HCT116 (cell line): ENCODE results near the gene CLEC16A. TPM values are rescaled to one million over a fixed set of nuclear protein-coding genes. Genes with fewer than 3 reads are reported as not detected.

Source experiments
- ATAC-seq: fragments of 200-7000 bp; cut with Tn5 transposase; 2 replicates; pipeline ENCODE4 v1.9.1; 2020; ENCODE audit warnings: mild to moderate bottlenecking, moderate library complexity
- BruUV-seq: library from RNA; stranded (reverse); fragments of 400-500 nt; replicated peaks from 2 replicates; lab custom pipeline; 2021; lab: Mats Ljungman, UMichigan
- CTCF ChIA-PET: fragments of 300-600 bp; sonication (Branson Sonifier 250); formaldehyde crosslinking; loops from one replicate; lab custom pipeline; 2021; ENCODE audit warnings: antibody characterized with exemption; lab: Charles Lee
- POLR2A ChIA-PET: fragments of 300-600, 350-600 bp; sonication (Branson Sonifier 250); formaldehyde crosslinking; loops from one replicate; lab custom pipeline; 2021; ENCODE audit warnings: antibody characterized with exemption; lab: Charles Lee
- RAD21 ChIA-PET, 2 experiments: fragments of 300-600 bp; sonication (Branson Sonifier 250); formaldehyde crosslinking; loops; one replicate each; lab custom pipeline; 2023; ENCODE audit warnings: low total read pairs in 2 of 2; ENCODE audit not compliant: uncharacterized antibody in 2 of 2, unreplicated experiment in 2 of 2, low non-redundant PET in 1 of 2; lab: Charles Lee
- DNase-seq: peaks from one replicate; pipeline ENCODE4 v3.0.0-alpha.2; 2010; ENCODE audit warnings: low read depth, low spot score
- H2AFZ ChIP-seq: fragments of 200-600 bp; shearing (Covaris generic), sonication (generic); 2 replicates; pipeline ENCODE4 v1.6.1; 2017; ENCODE audit warnings: low read depth, mixed run types, mixed read lengths, antibody characterized with exemption, low read length; ENCODE audit not compliant: poor library complexity, severe bottlenecking
- H3K27ac ChIP-seq: 2 replicates; pipeline ENCODE4 v1.5.1; 2012; ENCODE audit warnings: low read depth, low read length
- H3K27me3 ChIP-seq: fragments of 200-600 bp; sonication (generic); 2 replicates; pipeline ENCODE4 v1.6.1; 2016; ENCODE audit warnings: mixed run types, low read length, mixed read lengths; ENCODE audit not compliant: insufficient read depth
- H3K36me3 ChIP-seq, 2 experiments: fragments of 200-500 bp in 1 of 2; fragments of 200-600 bp in 1 of 2; sonication (Bioruptor generic) in 1 of 2; sonication (generic) in 1 of 2; 2 replicates each; pipeline versions ENCODE4 v1.5.1 to v1.6.1; 2014 to 2016; ENCODE audit warnings: low read length in 2 of 2, inconsistent platforms in 1 of 2, mixed read lengths in 1 of 2, mixed run types in 1 of 2; ENCODE audit not compliant: insufficient read depth in 2 of 2, control insufficient read depth in 1 of 2
- H3K4me1 ChIP-seq, 2 experiments: fragments of 200-600 bp in 1 of 2; sonication (generic) in 1 of 2; 2 replicates each; pipeline versions ENCODE4 v1.5.1 to v1.6.1; 2012 to 2017; ENCODE audit warnings: low read length in 2 of 2, inconsistent platforms in 1 of 2, mild to moderate bottlenecking in 1 of 2, mixed read lengths in 1 of 2, mixed run types in 1 of 2, moderate library complexity in 1 of 2; ENCODE audit not compliant: insufficient read depth in 2 of 2, control insufficient read depth in 1 of 2
- H3K4me2 ChIP-seq: fragments of 200-600 bp; sonication (generic); 2 replicates; pipeline ENCODE4 v1.6.1; 2017; ENCODE audit warnings: mixed run types, low read length, mixed read lengths
- H3K4me3 ChIP-seq, 2 experiments: fragments of 200-600 bp in 1 of 2; sonication (generic) in 1 of 2; replicated peaks in 1 of 2; 2 replicates each; pipeline ENCODE4 v1.5.1; 2011 to 2016; ENCODE audit warnings: low read length in 2 of 2, control low read depth in 1 of 2, low read depth in 1 of 2, mild to moderate bottlenecking in 1 of 2, mixed read lengths in 1 of 2, mixed run types in 1 of 2
- H3K79me2 ChIP-seq: fragments of 200-600 bp; sonication (generic); 2 replicates; pipeline ENCODE4 v1.6.1; 2017; ENCODE audit warnings: mild to moderate bottlenecking, mixed run types, low read length, moderate library complexity, mixed read lengths; ENCODE audit not compliant: insufficient read depth
- H3K9ac ChIP-seq: fragments of 200-600 bp; sonication (generic); 2 replicates; pipeline ENCODE4 v1.6.1; 2016; ENCODE audit warnings: low read length, mixed read lengths
- H3K9me2 ChIP-seq: fragments of 200-600 bp; sonication (generic), shearing (Covaris generic); 2 replicates; pipeline ENCODE4 v1.6.1; 2017; ENCODE audit warnings: mixed run types, mild to moderate bottlenecking, moderate library complexity; ENCODE audit not compliant: insufficient read depth
- H3K9me3 ChIP-seq, 2 experiments: fragments of 200-500 bp in 1 of 2; fragments of 200-600 bp in 1 of 2; sonication (Bioruptor generic) in 1 of 2; sonication (generic) in 1 of 2; 2 replicates each; pipeline ENCODE4 v1.6.1; 2014 to 2017; ENCODE audit warnings: low read length in 2 of 2, mixed read lengths in 2 of 2, inconsistent platforms in 1 of 2, low read depth in 1 of 2, mild to moderate bottlenecking in 1 of 2, mixed run types in 1 of 2, moderate library complexity in 1 of 2; ENCODE audit not compliant: control insufficient read depth in 1 of 2, insufficient read depth in 1 of 2
- H4K20me1 ChIP-seq: fragments of 200-600 bp; sonication (generic), shearing (Covaris generic); 2 replicates; pipeline ENCODE4 v1.6.1; 2017; ENCODE audit warnings: mixed run types, mild to moderate bottlenecking, moderate library complexity; ENCODE audit not compliant: insufficient read depth
- CBX3 ChIP-seq: IDR thresholded peaks from 2 replicates; pipeline ENCODE4 v1.6.1; 2012; ENCODE audit warnings: low read depth
- CTCF ChIP-seq, 3 experiments: fragments of 200-600 bp in 1 of 3; sonication (generic) in 1 of 3; IDR thresholded peaks in 2 of 3; conservative IDR thresholded peaks in 1 of 3; 2 replicates each; pipeline ENCODE4 v1.5.1; 2012 to 2017; ENCODE audit warnings: low read depth in 2 of 3, low read length in 2 of 3, antibody characterized with exemption in 1 of 3, borderline replicate concordance in 1 of 3, control low read depth in 1 of 3, mild to moderate bottlenecking in 1 of 3, mixed read lengths in 1 of 3, mixed run types in 1 of 3, moderate library complexity in 1 of 3; ENCODE audit not compliant: insufficient read depth in 1 of 3
- EZH2 ChIP-seq: fragments of 200-600 bp; sonication (generic); IDR thresholded peaks from 2 replicates; pipeline ENCODE4 v1.6.1; 2017; ENCODE audit warnings: antibody characterized with exemption, mixed run types
- EZH2phosphoT487 ChIP-seq: fragments of 200-600 bp; IDR thresholded peaks from 2 replicates; pipeline ENCODE4 v1.6.1; 2018; ENCODE audit warnings: antibody characterized with exemption, borderline replicate concordance
- MAX ChIP-seq: IDR thresholded peaks from 2 replicates; pipeline ENCODE4 v1.6.1; 2012
- POLR2A ChIP-seq: IDR thresholded peaks from 2 replicates; pipeline ENCODE4 v1.7.0; 2011; ENCODE audit warnings: borderline replicate concordance; ENCODE audit not compliant: insufficient read depth, insufficient read length; ENCODE audit errors: extremely low read depth
- RAD21 ChIP-seq: IDR thresholded peaks from 2 replicates; pipeline ENCODE4 v1.6.1; 2012; ENCODE audit warnings: low read depth, mild to moderate bottlenecking
- REST ChIP-seq: IDR thresholded peaks from 2 replicates; pipeline ENCODE4 v1.6.1; 2012; ENCODE audit warnings: low read depth
- SIN3A ChIP-seq: IDR thresholded peaks from 2 replicates; pipeline ENCODE4 v1.6.1; 2012; ENCODE audit warnings: low read depth
- ZFX ChIP-seq: fragments of 450-650 bp; IDR thresholded peaks from 2 replicates; pipeline ENCODE4 v1.6.1; 2017
- intact Hi-C: fragments of 100-400 bp; cut with micrococcal nuclease; formaldehyde crosslinking; loops from 2 replicates; pipeline ENCODE4 v1.10.0; 2022
- total RNA-seq: library from RNA; stranded (reverse); gene quantifications from one replicate; pipeline ENCODE4 v1.2.1, GENCODE V29; 2021; ENCODE audit not compliant: unreplicated experiment
- TF ChIP-seq, protein P1 (sequence below): IDR thresholded peaks from 2 replicates; pipeline ENCODE4 v1.6.1; 2011; ENCODE audit warnings: mild to moderate bottlenecking, low read length, moderate library complexity; ENCODE audit not compliant: insufficient replicate concordance; ENCODE audit errors: extremely low read depth
- TF ChIP-seq, protein P2 (sequence below): IDR thresholded peaks from 2 replicates; pipeline ENCODE4 v1.6.1; 2012

CLEC16A gene
- total RNA-seq, 1 experiment from 2014 or later: 18.0 TPM

DNA sequence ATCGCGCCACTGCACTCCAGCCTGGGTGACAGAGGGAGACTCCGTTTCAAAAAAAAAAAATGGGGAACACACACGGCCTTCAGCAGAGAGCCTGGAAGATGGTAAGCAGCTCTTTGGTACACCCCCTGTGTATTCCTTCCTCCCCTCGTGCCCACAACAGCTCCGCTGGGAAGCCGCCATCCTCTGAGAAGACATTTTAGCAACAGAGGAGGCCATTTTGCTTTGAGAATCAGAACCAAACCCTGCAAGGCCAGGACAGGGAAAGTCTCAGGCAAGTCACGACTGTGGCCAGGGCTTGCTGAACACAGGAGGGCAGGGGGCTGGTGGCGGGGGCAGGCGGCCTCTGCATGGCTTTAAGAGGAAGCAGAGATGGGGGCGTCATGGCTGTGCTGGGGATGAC lies 265.9 kb downstream of the CLEC16A start (continued):
- TF ChIP-seq, protein P1, sequence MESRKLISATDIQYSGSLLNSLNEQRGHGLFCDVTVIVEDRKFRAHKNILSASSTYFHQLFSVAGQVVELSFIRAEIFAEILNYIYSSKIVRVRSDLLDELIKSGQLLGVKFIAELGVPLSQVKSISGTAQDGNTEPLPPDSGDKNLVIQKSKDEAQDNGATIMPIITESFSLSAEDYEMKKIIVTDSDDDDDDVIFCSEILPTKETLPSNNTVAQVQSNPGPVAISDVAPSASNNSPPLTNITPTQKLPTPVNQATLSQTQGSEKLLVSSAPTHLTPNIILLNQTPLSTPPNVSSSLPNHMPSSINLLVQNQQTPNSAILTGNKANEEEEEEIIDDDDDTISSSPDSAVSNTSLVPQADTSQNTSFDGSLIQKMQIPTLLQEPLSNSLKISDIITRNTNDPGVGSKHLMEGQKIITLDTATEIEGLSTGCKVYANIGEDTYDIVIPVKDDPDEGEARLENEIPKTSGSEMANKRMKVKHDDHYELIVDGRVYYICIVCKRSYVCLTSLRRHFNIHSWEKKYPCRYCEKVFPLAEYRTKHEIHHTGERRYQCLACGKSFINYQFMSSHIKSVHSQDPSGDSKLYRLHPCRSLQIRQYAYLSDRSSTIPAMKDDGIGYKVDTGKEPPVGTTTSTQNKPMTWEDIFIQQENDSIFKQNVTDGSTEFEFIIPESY: no peak
- TF ChIP-seq POLR2A: no peak

GRCh38 chr16:11211061-11211976 lies 267.0 kb downstream of the CLEC16A start:
- H3K79me2 ChIP-seq: no peaks in the 10 kb centered on the region
- no peaks in the 10 kb centered on the region for H3K36me3 ChIP-seq
- H4K20me1 ChIP-seq: no peaks in the 10 kb centered on the region
- H3K9me2 ChIP-seq: no peaks in the 10 kb centered on the region
- TF ChIP-seq MAX (no peak), ZFX (no peak), CBX3 (no peak), SIN3A (no peak), EZH2phosphoT487 (no peak), RAD21 (no peak; the same call in none of the 2 replicates), REST (no peak), CTCF (IDR thresholded peaks at IDR 0.05 in 2 of 3, conservative IDR thresholded peaks at IDR 0.05 in 1 of 3; ENCODE audit: borderline replicate concordance in 1 of 3, insufficient read depth in 1 of 3, low read depth in 2 of 3, low read length in 2 of 3) (no peak), EZH2 (no peak)
- TF ChIP-seq, protein P2, sequence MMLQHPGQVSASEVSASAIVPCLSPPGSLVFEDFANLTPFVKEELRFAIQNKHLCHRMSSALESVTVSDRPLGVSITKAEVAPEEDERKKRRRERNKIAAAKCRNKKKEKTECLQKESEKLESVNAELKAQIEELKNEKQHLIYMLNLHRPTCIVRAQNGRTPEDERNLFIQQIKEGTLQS: no peak
- H3K4me3 ChIP-seq: no peak overlapping the region
- no TSS peak for BruUV-seq
- H3K9ac ChIP-seq: no peak overlapping the region
- RAD21 ChIA-PET: no interaction called here
- no peaks in the 10 kb centered on the region for H3K4me1 ChIP-seq
- H3K9me3 ChIP-seq: peaks cover 0 to 21% of the 10 kb centered on the region in 2 experiments; a peak in 1 of 4 replicates
- no peak for DNase-seq
- ATAC-seq: no peak; the same call in 1 of the 2 replicates
- H3K4me2 ChIP-seq: no peak overlapping the region
- POLR2A ChIA-PET: no interaction called here
- H3K27me3 ChIP-seq: no peaks in the 10 kb centered on the region
- CTCF ChIA-PET: no interaction called here
- no peak overlapping the region for H3K27ac ChIP-seq
- H2AFZ ChIP-seq: no peak overlapping the region
- intact Hi-C loops: no loop called here
